AG04449 (cell line): ENCODE data around the gene TSEN34.

Source experiments
- CTCF ChIA-PET: fragments of 350-600 bp; formaldehyde crosslinking; extraction: SDS; loops from one replicate; lab custom pipeline; 2021; ENCODE audit warnings: antibody characterized with exemption; lab: Yijun Ruan, JAX
- POLR2A ChIA-PET: fragments of 400-600, 350-600 bp; formaldehyde crosslinking; extraction: SDS; loops from one replicate; lab custom pipeline; 2020; ENCODE audit warnings: antibody characterized with exemption, inconsistent platforms; lab: Yijun Ruan, JAX
- DNase-seq: peaks from one replicate; pipeline ENCODE4 v3.0.0-alpha.2; 2010; ENCODE audit warnings: low read depth, low spot score
- H3K4me3 ChIP-seq: 2 replicates; pipeline ENCODE4 v1.5.1; 2011; ENCODE audit warnings: low read depth, mild to moderate bottlenecking, control low read depth, low read length
- CTCF ChIP-seq: IDR thresholded peaks from one replicate; pipeline ENCODE4 v1.5.1; 2011; ENCODE audit warnings: mild to moderate bottlenecking, moderate library complexity, low read length, control low read depth, inconsistent platforms; ENCODE audit not compliant: insufficient read depth; ENCODE audit errors: missing control alignments

Gene TSEN34

GRCh38 chr19:54191011-54191810, at the start of gene TSEN34:
TSS of gene TSEN34 (plus strand) at chr19:54191308. CDS start at chr19:54191365, 57 bp downstream.
- H3K4me3 ChIP-seq = peak within 1 kb of the TSS; percentile 89
- no peak for DNase-seq
- no peak for TF ChIP-seq CTCF
- POLR2A ChIA-PET = interaction anchor here (1.0 to 5.1 kb wide), 4 partner anchors 9 to 54 kb away, joined by 3 to 108 read pairs (median 6); partner anchors contain the start of genes CNOT3 and RPS9
- CTCF ChIA-PET = interaction anchor here (0.9 to 2.4 kb wide), 4 partner anchors 9 to 41 kb away, joined by 3 to 12 read pairs (median 4); partner anchors contain the start of gene RPS9

- ChIA-PET CTCF (interaction anchor here (0.9 to 1.0 kb wide), 2 partner anchors 18 to 29 kb away, joined by 3 read pairs; partner anchors contain the start of gene LENG1), POLR2A (no interaction called here)
- no peak for DNase-seq
- no peak overlapping the region for H3K4me3 ChIP-seq
- no peak for TF ChIP-seq CTCF
These were observed 49.8 kb upstream of the TSEN34 start for GRCh38 chr19:54141356-54141755.

GRCh38 chr19:54142166-54142780, 48.8 kb upstream of the TSEN34 start:
- ChIA-PET POLR2A (no interaction called here), CTCF (interaction anchor here (0.7 to 1.0 kb wide), 3 partner anchors 17 to 249 kb away, joined by 3 read pairs; partner anchors contain the start of gene LENG1)
- no peak for DNase-seq
- H3K4me3 ChIP-seq = no peak overlapping the region
- TF ChIP-seq CTCF = no peak

- ChIA-PET CTCF (no interaction called here), POLR2A (interaction anchor here (0.6 kb wide), 1 partner anchor 43 kb away, joined by 4 read pairs; no protein-coding TSS in a partner anchor)
- no peak overlapping the region for H3K4me3 ChIP-seq
- no peak for TF ChIP-seq CTCF
- DNase-seq = no peak
These were observed 45.5 kb upstream of the TSEN34 start for GRCh38 chr19:54145541-54146158.

GRCh38 chr19:54147676-54148075, 43.4 kb upstream of the TSEN34 start:
- POLR2A ChIA-PET = interaction anchor here (2.1 kb wide), 1 partner anchor 10 kb away, joined by 7 read pairs; the partner anchor contains the start of gene CNOT3
- TF ChIP-seq CTCF = no peak
- DNase-seq = no peak
- no peak overlapping the region for H3K4me3 ChIP-seq
- CTCF ChIA-PET = interaction anchor here (0.9 to 1.0 kb wide), 2 partner anchors 11 to 21 kb away, joined by 3 to 6 read pairs; no protein-coding TSS in a partner anchor
